ENCODE data around the gene CNTN1. TPM values are rescaled to one million over a fixed set of nuclear protein-coding genes. Genes with fewer than 3 reads are reported as not detected.

Gene CNTN1
- total RNA-seq, 6 donors from 2014 or later = 1.0 to 9.8 (median 5.6) TPM

- DNase-seq (no peak), ATAC-seq (ENCODE audit: low FRiP score in 2 of 2) (no peak)
- Histone ChIP-seq H3K4me1 (no peaks in the 10 kb centered on the region), H3K27ac (no peak overlapping the region), H3K27me3 (no peaks in the 10 kb centered on the region), H3K9me3 (no peaks in the 10 kb centered on the region), H3K36me3 (no peaks in the 10 kb centered on the region), H3K4me3 (no peak overlapping the region)
- TF ChIP-seq EP300 (IDR thresholded peaks at IDR 0.05) (no peak), POLR2A (IDR thresholded peaks at IDR 0.05) (no peak), POLR2AphosphoS5 (IDR thresholded peaks at IDR 0.05) (no peak)
- TF ChIP-seq, protein P1, sequence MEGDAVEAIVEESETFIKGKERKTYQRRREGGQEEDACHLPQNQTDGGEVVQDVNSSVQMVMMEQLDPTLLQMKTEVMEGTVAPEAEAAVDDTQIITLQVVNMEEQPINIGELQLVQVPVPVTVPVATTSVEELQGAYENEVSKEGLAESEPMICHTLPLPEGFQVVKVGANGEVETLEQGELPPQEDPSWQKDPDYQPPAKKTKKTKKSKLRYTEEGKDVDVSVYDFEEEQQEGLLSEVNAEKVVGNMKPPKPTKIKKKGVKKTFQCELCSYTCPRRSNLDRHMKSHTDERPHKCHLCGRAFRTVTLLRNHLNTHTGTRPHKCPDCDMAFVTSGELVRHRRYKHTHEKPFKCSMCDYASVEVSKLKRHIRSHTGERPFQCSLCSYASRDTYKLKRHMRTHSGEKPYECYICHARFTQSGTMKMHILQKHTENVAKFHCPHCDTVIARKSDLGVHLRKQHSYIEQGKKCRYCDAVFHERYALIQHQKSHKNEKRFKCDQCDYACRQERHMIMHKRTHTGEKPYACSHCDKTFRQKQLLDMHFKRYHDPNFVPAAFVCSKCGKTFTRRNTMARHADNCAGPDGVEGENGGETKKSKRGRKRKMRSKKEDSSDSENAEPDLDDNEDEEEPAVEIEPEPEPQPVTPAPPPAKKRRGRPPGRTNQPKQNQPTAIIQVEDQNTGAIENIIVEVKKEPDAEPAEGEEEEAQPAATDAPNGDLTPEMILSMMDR (IDR thresholded peaks at IDR 0.05) = no peak
Measured at GRCh38 chr12:40870981-40871380, 178.7 kb downstream of the CNTN1 start.

- DNase-seq (no peak), ATAC-seq (ENCODE audit: low FRiP score in 2 of 2) (no peak)
- Histone ChIP-seq H3K36me3 (no peaks in the 10 kb centered on the region), H3K4me3 (no peak overlapping the region), H3K4me1 (no peaks in the 10 kb centered on the region), H3K9me3 (no peaks in the 10 kb centered on the region), H3K27ac (no peak overlapping the region), H3K27me3 (no peaks in the 10 kb centered on the region)
- TF ChIP-seq POLR2AphosphoS5 (IDR thresholded peaks at IDR 0.05) = no peak
- TF ChIP-seq POLR2A (IDR thresholded peaks at IDR 0.05) = no peak
- TF ChIP-seq EP300 (IDR thresholded peaks at IDR 0.05) = no peak
- TF ChIP-seq, protein P1 (IDR thresholded peaks at IDR 0.05) = no peak
- WGBS, 2 donors = 72 to 86% methylated on average over 1 of the region's 1 CpG
Measured at GRCh38 chr12:40874868-40875267, 182.6 kb downstream of the CNTN1 start.

DNA sequence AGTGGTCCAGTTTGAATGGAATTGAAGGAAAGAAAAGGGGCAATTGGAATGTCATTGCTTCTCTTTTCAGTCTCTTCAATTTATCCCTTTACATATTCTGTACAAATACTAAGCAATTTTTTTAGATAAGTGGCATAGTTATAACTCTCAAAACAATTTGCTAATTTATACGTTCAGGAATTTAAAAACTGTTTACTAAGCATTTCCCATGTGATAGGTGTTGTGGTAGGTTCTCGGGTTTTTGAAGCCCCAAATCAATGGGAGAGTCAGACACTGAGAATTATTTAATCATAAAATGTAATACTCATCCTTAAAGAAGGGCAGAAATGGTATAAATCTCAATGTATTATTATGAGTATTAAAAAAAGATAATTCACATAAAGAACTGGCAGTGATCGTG, 197.1 kb downstream of the CNTN1 start:
- Histone ChIP-seq H3K4me1 (no peaks in the 10 kb centered on the region), H3K4me3 (no peak overlapping the region), H3K36me3 (no peaks in the 10 kb centered on the region), H3K9me3 (no peaks in the 10 kb centered on the region), H3K27me3 (no peaks in the 10 kb centered on the region), H3K27ac (no peak overlapping the region)
- ATAC-seq (ENCODE audit: low FRiP score in 2 of 2) (no peak), DNase-seq (no peak)
- TF ChIP-seq POLR2AphosphoS5 (IDR thresholded peaks at IDR 0.05) (no peak), POLR2A (IDR thresholded peaks at IDR 0.05) (no peak), EP300 (IDR thresholded peaks at IDR 0.05) (no peak)
- 80 to 85% methylated on average over 3 of the region's 3 CpGs for WGBS, 2 donors

DNA sequence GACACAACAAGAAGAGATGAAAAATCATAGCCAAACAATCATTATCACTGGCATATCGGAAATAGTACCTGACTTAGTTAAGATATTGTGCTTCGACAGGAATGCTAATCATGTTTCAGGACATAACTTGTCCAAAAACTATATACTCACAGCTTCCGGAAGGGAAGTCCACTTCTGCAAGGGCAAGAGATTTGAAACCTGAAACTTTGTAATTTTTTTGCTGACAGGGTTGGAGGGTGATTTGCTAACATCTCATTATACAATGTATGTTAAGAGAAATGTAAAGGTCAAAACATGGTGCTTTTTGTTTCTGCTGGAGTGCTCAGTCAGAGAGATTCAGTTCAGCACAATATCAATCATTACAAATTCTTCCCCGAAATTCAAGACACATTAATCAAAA, 200.3 kb downstream of the CNTN1 start:
- Histone ChIP-seq H3K4me1 (no peaks in the 10 kb centered on the region), H3K27ac (no peak overlapping the region), H3K36me3 (no peaks in the 10 kb centered on the region), H3K27me3 (no peaks in the 10 kb centered on the region), H3K9me3 (no peaks in the 10 kb centered on the region), H3K4me3 (no peak overlapping the region)
- no peak for DNase-seq
- no peak for TF ChIP-seq EP300 (IDR thresholded peaks at IDR 0.05)
- ATAC-seq (ENCODE audit: low FRiP score in 2 of 2) = no peak
- WGBS, 2 donors = 40 to 64% methylated on average over 4 of the region's 4 CpGs

GRCh38 chr12:40898505-40898904, 206.3 kb downstream of the CNTN1 start:
- Histone ChIP-seq H3K4me1 (no peaks in the 10 kb centered on the region), H3K27me3 (no peaks in the 10 kb centered on the region), H3K36me3 (no peaks in the 10 kb centered on the region), H3K9me3 (no peaks in the 10 kb centered on the region), H3K4me3 (no peak overlapping the region), H3K27ac (no peak overlapping the region)
- 75 to 76% methylated on average over 3 of the region's 3 CpGs for WGBS, 2 donors
- TF ChIP-seq, protein P1 (IDR thresholded peaks at IDR 0.05) = no peak
- TF ChIP-seq POLR2AphosphoS5 (IDR thresholded peaks at IDR 0.05) (no peak), POLR2A (IDR thresholded peaks at IDR 0.05) (no peak), EP300 (IDR thresholded peaks at IDR 0.05) (no peak)
- no peak for ATAC-seq (ENCODE audit: low FRiP score in 2 of 2)
- no peak for DNase-seq

DNA sequence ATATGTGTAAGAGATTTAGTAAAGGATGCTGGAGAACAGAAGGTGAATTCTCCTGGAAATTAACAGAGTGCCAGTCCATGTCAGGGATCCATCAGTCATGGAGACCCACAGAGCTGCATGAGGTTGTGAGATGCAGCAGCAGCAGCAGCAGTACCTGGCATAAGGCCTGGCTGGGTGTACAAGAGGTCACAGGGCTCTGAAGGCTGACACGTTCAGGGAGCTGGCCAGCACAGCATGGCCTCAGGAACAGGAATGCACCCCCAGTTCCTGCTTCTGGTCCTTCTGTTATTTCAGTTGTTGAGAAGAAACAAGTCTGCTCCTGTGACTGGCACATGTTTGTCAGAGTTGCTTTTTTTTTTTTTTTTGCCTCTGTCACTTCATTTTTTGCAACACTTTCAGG, 210.8 kb downstream of the CNTN1 start:
- DNase-seq (no peak), ATAC-seq (ENCODE audit: low FRiP score in 2 of 2) (no peak)
- H3K36me3 ChIP-seq = no peaks in the 10 kb centered on the region
- H3K9me3 ChIP-seq = no peaks in the 10 kb centered on the region
- H3K4me1 ChIP-seq = no peaks in the 10 kb centered on the region
- H3K4me3 ChIP-seq = no peak overlapping the region
- 17 to 20% methylated on average over 1 of the region's 1 CpG for WGBS, 2 donors
- TF ChIP-seq, protein P1 (IDR thresholded peaks at IDR 0.05) = no peak
- TF ChIP-seq POLR2AphosphoS5 (IDR thresholded peaks at IDR 0.05) (no peak), EP300 (IDR thresholded peaks at IDR 0.05) (no peak), POLR2A (IDR thresholded peaks at IDR 0.05) (no peak)
- no peaks in the 10 kb centered on the region for H3K27me3 ChIP-seq
- H3K27ac ChIP-seq = no peak overlapping the region
